SK-N-SH (cell line): ENCODE data around the gene WDR83. TPM values are rescaled to one million over a fixed set of nuclear protein-coding genes. Genes with fewer than 3 reads are reported as not detected.

Experiments
- CTCF ChIA-PET: fragments of 300-600, 350-600 bp; formaldehyde crosslinking; extraction: SDS; loops from one replicate; lab custom pipeline; 2021; lab: Yijun Ruan, JAX
- POLR2A ChIA-PET: fragments of 350-600 bp; sonication (Branson Sonifier 250); formaldehyde crosslinking; extraction: SDS; loops from one replicate; lab custom pipeline; 2020; ENCODE audit warnings: antibody characterized with exemption, inconsistent platforms; lab: Yijun Ruan, JAX
- DNase-seq: peaks from one replicate; pipeline ENCODE4 v3.0.0; 2012
- H2AFZ ChIP-seq: fragments of 200-600 bp; sonication (generic); 2 replicates; pipeline ENCODE4 v1.8.1; 2016; ENCODE audit warnings: antibody characterized with exemption, mild to moderate bottlenecking, low read depth
- H3F3A ChIP-seq: fragments of 200-600 bp; sonication (generic); replicated peaks from 2 replicates; pipeline ENCODE3; 2016; ENCODE audit warnings: antibody characterized with exemption, mild to moderate bottlenecking; ENCODE audit not compliant: insufficient read depth
- H3K27ac ChIP-seq, 2 experiments: fragments of 200-500 bp in 1 of 2; fragments of 200-600 bp in 1 of 2; sonication (Bioruptor generic) in 1 of 2; sonication (generic), shearing (Covaris generic) in 1 of 2; 2 replicates each; pipeline versions ENCODE4 v1.5.1 to v1.6.1; 2014 to 2016; ENCODE audit warnings: low read depth in 2 of 2, inconsistent platforms in 1 of 2, low read length in 1 of 2, mild to moderate bottlenecking in 1 of 2, mixed read lengths in 1 of 2
- H3K27me3 ChIP-seq: fragments of 200-600 bp; sonication (generic), shearing (Covaris generic); 2 replicates; pipeline ENCODE4 v1.6.1; 2016; ENCODE audit warnings: mixed run types; ENCODE audit not compliant: insufficient read depth
- H3K36me3 ChIP-seq, 2 experiments: fragments of 200-500 bp in 1 of 2; fragments of 200-600 bp in 1 of 2; sonication (Bioruptor generic) in 1 of 2; sonication (generic) in 1 of 2; replicated peaks in 1 of 2; 2 replicates each; pipeline versions ENCODE3 to v1.5.1; 2014 to 2016; ENCODE audit warnings: low read length in 1 of 2, mild to moderate bottlenecking in 1 of 2; ENCODE audit not compliant: insufficient read depth in 2 of 2, control insufficient read depth in 1 of 2
- H3K4me1 ChIP-seq, 2 experiments: fragments of 200-500 bp in 1 of 2; fragments of 200-600 bp in 1 of 2; sonication (Bioruptor generic) in 1 of 2; sonication (generic), shearing (Covaris generic) in 1 of 2; 2 replicates each; pipeline versions ENCODE4 v1.5.1 to v1.6.1; 2014 to 2016; ENCODE audit warnings: low read depth in 1 of 2, low read length in 1 of 2, mixed run types in 1 of 2; ENCODE audit not compliant: insufficient read depth in 2 of 2, control insufficient read depth in 1 of 2
- H3K4me2 ChIP-seq: fragments of 200-600 bp; sonication (generic), shearing (Covaris generic); 2 replicates; pipeline ENCODE4 v1.6.1; 2017; ENCODE audit warnings: mixed run types
- H3K4me3 ChIP-seq, 2 experiments: fragments of 200-500 bp in 1 of 2; fragments of 200-600 bp in 1 of 2; sonication (Bioruptor generic) in 1 of 2; sonication (generic), shearing (Covaris generic) in 1 of 2; 2 replicates each; pipeline versions ENCODE4 v1.5.1 to v1.8.1; 2014 to 2016; ENCODE audit warnings: low read depth in 2 of 2, inconsistent platforms in 1 of 2, low read length in 1 of 2, mild to moderate bottlenecking in 1 of 2, mixed read lengths in 1 of 2, moderate library complexity in 1 of 2
- H3K79me2 ChIP-seq: fragments of 200-600 bp; sonication (generic); 2 replicates; pipeline ENCODE4 v1.8.1; 2017; ENCODE audit warnings: mild to moderate bottlenecking; ENCODE audit not compliant: insufficient read depth
- H3K9ac ChIP-seq: fragments of 200-600 bp; sonication (generic); 2 replicates; pipeline ENCODE4 v1.6.1; 2017; ENCODE audit warnings: mixed run types
- H3K9me2 ChIP-seq: fragments of 200-600 bp; sonication (generic); 2 replicates; pipeline ENCODE4 v1.6.1; 2017; ENCODE audit warnings: mixed run types
- H3K9me3 ChIP-seq: fragments of 200-600 bp; sonication (generic); 2 replicates; pipeline ENCODE4 v1.6.1; 2017; ENCODE audit warnings: mixed run types, mild to moderate bottlenecking, moderate library complexity
- H4K20me1 ChIP-seq: fragments of 200-600 bp; sonication (generic); 2 replicates; pipeline ENCODE4 v1.6.1; 2017; ENCODE audit warnings: mild to moderate bottlenecking, mixed run types; ENCODE audit not compliant: insufficient read depth
- ELF1 ChIP-seq: IDR thresholded peaks from 2 replicates; pipeline ENCODE4 v1.4.0; 2012
- EZH2phosphoT487 ChIP-seq: fragments of 200-600 bp; sonication (generic); IDR thresholded peaks from 2 replicates; pipeline ENCODE4 v1.6.1; 2017; ENCODE audit warnings: low read depth, mixed run types, mild to moderate bottlenecking, antibody characterized with exemption, moderate library complexity, borderline replicate concordance
- FOXJ3 ChIP-seq: sonication (generic); formaldehyde crosslinking; IDR thresholded peaks from 2 replicates; pipeline ENCODE4 v1.5.1; 2020; ENCODE audit warnings: mild to moderate bottlenecking, missing genetic modification reagents
- NFIC ChIP-seq: IDR thresholded peaks from 2 replicates; pipeline ENCODE4 v1.4.0; 2012; ENCODE audit warnings: borderline replicate concordance
- NRF1 ChIP-seq: IDR thresholded peaks from 2 replicates; pipeline ENCODE4 v1.6.1; 2012; ENCODE audit warnings: low read depth, mild to moderate bottlenecking, low read length
- TCF12 ChIP-seq: IDR thresholded peaks from 2 replicates; pipeline ENCODE4 v1.4.0; 2012
- YY1 ChIP-seq: IDR thresholded peaks from 2 replicates; pipeline ENCODE4 v1.4.0; 2012; ENCODE audit warnings: low read depth, mild to moderate bottlenecking
- WGBS: methylation state at CpG from one replicate; pipeline ENCODE4 v1.1.6; 2017; ENCODE audit warnings: low lambda C conversion rate; 5-methylcytosine and 5-hydroxymethylcytosine counted together
- polyA plus RNA-seq, 3 experiments: library from polyadenylated mRNA; depleted of rRNA; stranded (reverse); fragments of >200 nt; gene quantifications; 2 replicates each; pipeline ENCODE4 v1.2.3, GENCODE V29; 2012
- TF ChIP-seq, protein P1 (sequence below): fragments of 150-350 bp; IDR thresholded peaks from 2 replicates; pipeline ENCODE4 v1.6.1; 2017; ENCODE audit warnings: antibody characterized with exemption, low read length, low read depth, borderline replicate concordance
- TF ChIP-seq, protein P2 (sequence below): IDR thresholded peaks from 2 replicates; pipeline ENCODE4 v1.4.0; 2012; ENCODE audit warnings: low read depth, borderline replicate concordance

WDR83 gene
- polyA plus RNA-seq, 1 of the 3 experiments (the other 2 are of a cell fraction): 18.2 TPM

DNA sequence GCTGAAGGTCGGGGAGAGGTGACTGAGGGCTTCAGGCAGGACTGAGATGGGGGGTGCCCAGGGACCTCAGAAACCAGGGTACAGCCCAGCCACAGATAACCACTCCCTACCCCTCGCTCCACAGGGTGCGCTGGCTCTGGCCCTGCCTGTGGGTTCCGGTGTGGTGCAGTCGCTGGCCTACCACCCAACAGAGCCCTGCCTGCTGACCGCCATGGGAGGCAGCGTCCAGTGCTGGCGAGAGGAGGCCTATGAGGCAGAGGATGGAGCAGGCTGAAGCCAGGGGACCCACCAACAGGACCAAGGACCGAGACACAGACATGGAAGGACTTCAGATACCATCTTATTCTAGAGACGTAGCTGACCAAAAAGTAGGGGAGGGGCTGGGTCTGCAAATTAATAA, 8.8 kb downstream of the WDR83 start:
- Histone ChIP-seq H3K79me2 (peaks cover 38% of the 10 kb centered on the region), H3K27ac (no peak overlapping the region; a peak in 1 of 4 replicates), H3K27me3 (no peaks in the 10 kb centered on the region), H3K9me2 (no peaks in the 10 kb centered on the region), H3K4me2 (no peak overlapping the region), H3K36me3 (peaks cover 46 to 53% of the 10 kb centered on the region in 2 experiments), H2AFZ (no peak overlapping the region), H4K20me1 (peaks cover 12% of the 10 kb centered on the region), H3F3A (peaks cover 21% of the 10 kb centered on the region), H3K4me3 (no peak overlapping the region), H3K9me3 (no peaks in the 10 kb centered on the region), H3K4me1 (peaks cover 4 to 9% of the 10 kb centered on the region in 2 experiments; a peak in 2 of 4 replicates), H3K9ac (no peak overlapping the region)
- 100% methylated on average over 6 of the region's 10 CpGs for WGBS
- no peak for DNase-seq
- TF ChIP-seq EZH2phosphoT487: no peak
- TF ChIP-seq ELF1: no peak
- TF ChIP-seq NFIC: no peak
- TF ChIP-seq FOXJ3 (CRISPR knock-in tag): no peak
- TF ChIP-seq NRF1: no peak
- TF ChIP-seq, protein P1, sequence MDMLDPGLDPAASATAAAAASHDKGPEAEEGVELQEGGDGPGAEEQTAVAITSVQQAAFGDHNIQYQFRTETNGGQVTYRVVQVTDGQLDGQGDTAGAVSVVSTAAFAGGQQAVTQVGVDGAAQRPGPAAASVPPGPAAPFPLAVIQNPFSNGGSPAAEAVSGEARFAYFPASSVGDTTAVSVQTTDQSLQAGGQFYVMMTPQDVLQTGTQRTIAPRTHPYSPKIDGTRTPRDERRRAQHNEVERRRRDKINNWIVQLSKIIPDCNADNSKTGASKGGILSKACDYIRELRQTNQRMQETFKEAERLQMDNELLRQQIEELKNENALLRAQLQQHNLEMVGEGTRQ: no peak
- TF ChIP-seq TCF12: no peak
- ChIA-PET CTCF (interaction anchor here (1.9 kb wide), 1 partner anchor 9 kb away, joined by 9 read pairs; the partner anchor contains the start of genes MAN2B1 and WDR83), POLR2A (no interaction called here)

DNA sequence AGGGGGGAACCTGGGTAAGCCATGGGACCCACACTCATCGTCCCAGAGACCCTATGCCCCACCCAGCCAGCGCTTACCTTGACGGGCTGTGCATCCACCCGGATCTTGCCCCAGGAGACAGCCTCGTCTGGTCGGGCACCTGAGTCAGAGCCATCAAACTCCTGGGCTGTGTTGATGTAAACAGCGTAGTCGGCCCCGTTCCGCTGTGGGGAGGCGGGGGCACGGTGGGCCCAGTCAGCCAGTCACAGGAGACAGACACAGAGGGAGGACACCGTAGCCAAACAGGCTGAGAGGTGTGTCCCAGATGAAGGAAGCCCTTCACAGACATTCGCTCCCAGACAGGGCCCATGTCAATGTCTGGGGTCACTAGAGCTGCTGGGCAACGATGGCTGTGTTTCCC, 9.3 kb downstream of the WDR83 start:
- ChIA-PET POLR2A (interaction anchor here (1.4 kb wide), 1 partner anchor 10 kb away, joined by 6 read pairs; the partner anchor contains the start of genes MAN2B1 and WDR83), CTCF (interaction anchor here (0.7 to 2.2 kb wide), 11 partner anchors 10 to 616 kb away, joined by 3 to 11 read pairs (median 3); partner anchors contain the start of genes FBXW9, MAN2B1, WDR83 and ZNF490)
- no peak overlapping the region for H3K9ac ChIP-seq
- H3K9me2 ChIP-seq: no peaks in the 10 kb centered on the region
- H3F3A ChIP-seq: peaks cover 19% of the 10 kb centered on the region
- peaks cover 12% of the 10 kb centered on the region for H4K20me1 ChIP-seq
- no peak for TF ChIP-seq EZH2phosphoT487
- TF ChIP-seq, protein P2, sequence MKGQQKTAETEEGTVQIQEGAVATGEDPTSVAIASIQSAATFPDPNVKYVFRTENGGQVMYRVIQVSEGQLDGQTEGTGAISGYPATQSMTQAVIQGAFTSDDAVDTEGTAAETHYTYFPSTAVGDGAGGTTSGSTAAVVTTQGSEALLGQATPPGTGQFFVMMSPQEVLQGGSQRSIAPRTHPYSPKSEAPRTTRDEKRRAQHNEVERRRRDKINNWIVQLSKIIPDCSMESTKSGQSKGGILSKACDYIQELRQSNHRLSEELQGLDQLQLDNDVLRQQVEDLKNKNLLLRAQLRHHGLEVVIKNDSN: no peak
- no peak for TF ChIP-seq NRF1
- TF ChIP-seq NFIC: no peak
- TF ChIP-seq YY1: no peak
- TF ChIP-seq, all 33 proteins: peak for 0
- H3K79me2 ChIP-seq: peaks cover 37% of the 10 kb centered on the region
- H3K36me3 ChIP-seq: peaks cover 46 to 49% of the 10 kb centered on the region in 2 experiments
- H3K9me3 ChIP-seq: no peaks in the 10 kb centered on the region
- H3K4me1 ChIP-seq: peaks cover 0 to 4% of the 10 kb centered on the region in 2 experiments; a peak in 1 of 4 replicates
- peak overlapping the region in 1 of 2 experiments; percentile 20; a peak in 1 of 4 replicates for H3K4me3 ChIP-seq
- WGBS: no CpG with 5 or more reads among the region's 15 CpGs
- H3K27me3 ChIP-seq: no peaks in the 10 kb centered on the region
- no peak overlapping the region for H3K4me2 ChIP-seq
- DNase-seq: no peak
- H3K27ac ChIP-seq: no peak overlapping the region
- no peak overlapping the region for H2AFZ ChIP-seq
